Stimulated activated CD4-positive, alpha-beta T cell treated with anti-CD3 and anti-CD28 coated beads, Interleukin-12 subunit alpha, Interleukin-12 subunit beta, amount 100 ng/mL, for 24 hours (primary cell): ENCODE data around the gene EEA1.
"Not testable (repeated sequence)": the region's sequence is repeated elsewhere in the genome, so short reads cannot be mapped to it uniquely, and the experiment has no call there.

Source experiments
- DNase-seq, 2 experiments: peaks; one replicate each; pipeline ENCODE4 v3.0.0-alpha.2; 2020; ENCODE audit warnings: low read depth in 2 of 2

Gene EEA1

GRCh38 chr12:92753976-92754885 is 174.9 kb downstream of the EEA1 start:
- no peak for DNase-seq

- not testable (repeated sequence) for DNase-seq
Observed at GRCh38 chr12:92749691-92750090, 179.4 kb downstream of the EEA1 start.

GRCh38 chr12:92747151-92747550 is 181.9 kb downstream of the EEA1 start:
- DNase-seq = no peak

DNA sequence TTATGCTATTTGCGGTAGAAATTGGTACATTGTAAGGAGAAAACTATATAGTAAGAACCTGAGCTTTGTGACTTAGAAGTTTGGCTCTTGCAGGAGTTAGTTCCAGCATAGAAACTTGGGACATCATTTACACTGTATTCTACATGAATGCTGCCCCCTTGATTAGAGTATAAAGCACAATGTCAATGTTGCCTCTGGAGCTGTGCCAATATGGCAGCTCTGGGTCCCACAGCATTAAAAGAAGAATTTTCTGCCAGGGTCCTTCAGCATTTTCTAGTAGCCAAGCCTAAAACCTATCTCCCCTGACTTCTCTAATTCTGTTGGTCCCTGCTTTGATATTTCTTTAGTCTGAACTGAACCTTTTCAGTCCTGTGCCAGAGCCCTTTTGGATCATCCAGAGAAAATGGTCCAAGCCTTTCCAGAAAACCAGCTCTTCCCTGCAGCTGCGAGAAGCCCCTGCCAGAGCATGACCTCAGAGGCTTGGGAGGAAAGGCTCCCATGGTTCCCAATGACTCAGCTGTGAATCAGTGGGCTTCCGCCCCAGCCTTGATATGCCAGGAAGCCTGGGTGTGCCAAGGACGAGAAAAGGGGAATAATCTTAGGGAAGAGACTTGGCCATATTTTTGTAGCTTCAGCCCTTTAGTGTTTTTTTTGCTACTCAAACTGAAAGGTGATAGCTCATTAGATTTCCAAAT is 183.1 kb downstream of the EEA1 start:
- DNase-seq = no peak

GRCh38 chr12:92743026-92743425 is 186.1 kb downstream of the EEA1 start:
- no peak for DNase-seq

- no peak for DNase-seq
Observed at GRCh38 chr12:92740411-92740810, 188.7 kb downstream of the EEA1 start.

DNA sequence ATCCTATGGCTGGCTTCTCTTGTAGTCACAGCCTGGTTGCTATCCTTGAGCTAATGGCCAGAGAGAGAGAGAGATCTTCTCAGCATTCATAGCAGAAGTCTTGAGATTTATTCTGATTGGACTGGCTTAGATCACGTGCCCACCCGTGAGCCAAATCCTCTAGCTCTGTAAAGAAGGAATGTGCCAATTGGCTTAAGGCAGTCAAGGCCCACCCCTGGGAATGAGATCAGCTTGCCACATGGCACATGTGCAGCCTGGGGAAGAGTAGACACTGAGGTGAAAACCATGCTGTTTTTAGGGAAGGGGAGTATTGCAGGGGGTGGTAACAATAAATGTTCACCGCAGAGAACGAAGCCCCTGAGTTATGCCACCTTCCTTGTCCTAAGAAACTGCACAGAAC is 190.0 kb downstream of the EEA1 start:
- no peak for DNase-seq

DNA sequence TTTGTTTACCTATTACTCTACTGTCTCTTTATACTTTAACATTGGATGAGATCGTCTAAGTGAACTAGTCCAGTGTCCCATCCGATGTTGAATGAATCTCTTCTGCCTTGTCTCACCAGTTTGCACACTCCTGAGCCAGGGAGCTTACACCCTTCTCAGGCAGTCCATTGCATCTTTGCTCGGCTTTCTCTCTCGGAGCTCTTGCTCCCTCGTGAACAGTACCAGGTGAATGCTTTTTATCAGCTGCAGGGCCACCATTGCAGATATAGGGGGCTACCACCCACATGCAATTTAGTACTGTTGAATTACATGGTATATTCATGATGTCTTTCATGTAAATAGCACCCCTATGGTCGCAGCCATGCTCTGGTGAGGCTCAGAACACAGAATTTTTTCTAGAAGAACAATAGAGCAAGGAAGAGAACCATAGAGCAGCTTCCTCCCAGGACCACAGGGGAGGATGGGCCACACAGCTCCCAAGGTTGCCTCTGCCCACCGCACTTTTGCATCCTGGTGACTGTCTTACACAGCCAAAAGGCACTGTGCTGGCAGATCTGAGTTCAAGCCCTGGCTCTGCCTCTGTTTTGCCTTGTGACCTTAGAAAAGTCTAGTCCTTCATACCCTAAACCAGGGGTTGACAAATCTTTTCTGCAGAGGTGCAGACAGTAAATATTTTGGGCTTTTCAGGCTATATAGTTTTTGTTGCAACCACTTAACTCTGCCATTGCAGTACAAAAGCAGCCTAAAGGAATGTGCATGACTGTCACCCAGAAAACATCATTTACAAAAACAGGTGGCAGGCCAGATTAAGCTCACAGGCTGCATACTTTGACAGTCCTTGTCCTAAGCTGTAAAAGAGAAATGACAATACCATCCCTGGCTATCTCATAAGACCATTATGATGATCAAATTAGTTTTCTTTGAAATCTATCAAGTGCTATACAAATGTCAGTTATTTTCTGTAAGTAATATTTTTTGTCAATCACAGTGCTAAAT is 190.9 kb downstream of the EEA1 start:
- no peak for DNase-seq

GRCh38 chr12:92736605-92737004 is 192.5 kb downstream of the EEA1 start:
- DNase-seq = no peak

- DNase-seq = no peak
Observed at GRCh38 chr12:92735131-92735721, 193.9 kb downstream of the EEA1 start.

- no peak for DNase-seq
Observed at GRCh38 chr12:92733661-92734060, 195.4 kb downstream of the EEA1 start.

DNA sequence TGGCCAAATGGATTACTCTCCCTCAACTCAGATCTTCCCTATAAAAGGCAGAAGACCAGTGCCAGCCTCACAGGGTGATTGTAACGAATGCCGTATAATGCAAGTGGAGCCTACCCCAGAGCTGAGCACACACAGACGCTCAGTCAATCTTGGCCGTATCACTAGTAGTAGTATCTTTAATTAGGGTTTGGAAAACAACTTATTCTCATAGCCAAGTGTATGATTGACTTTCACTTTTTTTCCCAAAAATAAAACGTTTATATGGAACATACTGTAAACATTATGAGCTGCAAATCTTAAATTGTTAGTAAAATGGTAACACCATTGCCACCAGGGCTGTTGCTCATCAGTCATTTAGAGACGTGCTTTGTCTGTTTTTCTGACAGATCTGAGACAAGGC is 195.9 kb downstream of the EEA1 start:
- no peak for DNase-seq

DNA sequence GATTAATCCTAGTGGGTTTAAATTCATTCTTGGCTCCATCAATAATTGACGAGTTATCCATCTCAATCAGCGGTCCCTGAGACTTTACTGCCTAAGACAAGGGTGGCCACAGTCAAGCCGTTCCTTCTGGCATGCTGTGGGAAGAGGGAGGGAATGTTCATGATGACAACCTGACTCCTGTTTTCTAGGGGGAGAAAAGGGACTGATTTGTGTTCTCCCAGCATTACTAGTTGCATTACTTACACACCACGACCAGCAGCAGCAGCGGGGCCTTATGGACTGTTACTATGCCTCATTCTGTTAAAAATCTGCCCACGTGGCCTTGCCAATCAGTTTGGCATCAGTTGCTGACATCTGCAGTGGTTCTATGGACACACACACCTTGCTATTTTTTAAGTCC is 196.4 kb downstream of the EEA1 start:
- DNase-seq = no peak

DNA sequence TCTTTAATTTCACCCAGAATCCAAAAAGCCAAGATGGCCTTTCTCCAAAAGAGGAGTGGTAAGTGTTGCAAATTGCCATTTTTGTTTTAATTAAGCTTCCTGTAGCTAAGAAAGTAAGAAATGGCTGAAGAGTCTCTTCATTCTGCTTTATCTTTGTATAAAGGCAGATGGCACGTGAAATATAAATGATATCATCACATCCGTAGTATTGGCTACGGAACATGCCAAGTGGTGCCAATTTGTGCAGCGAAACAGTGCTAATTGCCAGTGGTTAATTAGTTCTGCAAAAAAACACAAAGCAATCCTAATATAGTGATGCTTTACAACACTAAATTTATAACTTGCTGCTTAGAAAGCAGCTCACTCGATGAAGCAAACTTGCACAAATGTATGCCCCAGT is 196.9 kb downstream of the EEA1 start:
- DNase-seq = no peak

DNA sequence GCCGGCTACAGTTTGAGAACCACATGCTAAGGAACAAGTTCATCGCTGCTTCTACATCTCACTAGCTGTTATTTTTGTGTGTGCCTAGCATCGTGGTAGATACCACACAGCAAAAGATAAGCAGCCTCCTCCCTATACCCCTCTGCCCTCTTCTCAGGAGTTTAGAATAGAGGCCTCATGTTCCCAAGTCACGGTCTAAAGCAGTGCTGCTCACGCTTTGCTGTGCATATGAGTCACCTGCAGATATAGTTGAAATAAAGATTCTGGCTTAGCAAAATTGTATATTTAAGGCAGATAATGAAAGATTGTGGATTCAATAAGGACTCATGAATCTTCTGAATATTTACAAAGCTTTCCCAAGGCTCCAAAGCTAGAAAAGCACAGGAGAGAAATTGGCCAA is 198.3 kb downstream of the EEA1 start:
- no peak for DNase-seq

GRCh38 chr12:92729773-92730305 is 199.3 kb downstream of the EEA1 start:
- no peak for DNase-seq

- no peak for DNase-seq
Observed at GRCh38 chr12:92726850-92727249, 202.2 kb downstream of the EEA1 start.

- DNase-seq = no peak
Observed at GRCh38 chr12:92722897-92723296, 206.2 kb downstream of the EEA1 start.

DNA sequence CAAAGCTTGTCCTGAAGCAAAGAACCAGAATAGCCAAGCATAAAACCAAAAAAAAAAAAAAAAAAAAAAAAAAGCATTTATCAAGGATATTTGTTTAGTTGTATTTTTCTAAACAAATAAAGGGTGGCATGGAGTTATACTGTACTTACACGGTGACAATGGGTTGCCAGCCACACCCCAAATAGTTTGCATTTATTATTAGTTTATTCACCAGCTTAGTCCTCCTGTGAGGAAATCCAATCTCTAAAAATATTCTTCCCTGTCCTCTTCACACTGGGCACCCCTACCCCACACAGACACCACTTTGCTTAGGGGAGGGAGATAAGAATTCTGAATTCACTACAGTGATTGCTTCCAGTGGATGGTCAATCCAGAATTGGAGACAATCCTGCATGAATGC is 207.4 kb downstream of the EEA1 start:
- no peak for DNase-seq

DNA sequence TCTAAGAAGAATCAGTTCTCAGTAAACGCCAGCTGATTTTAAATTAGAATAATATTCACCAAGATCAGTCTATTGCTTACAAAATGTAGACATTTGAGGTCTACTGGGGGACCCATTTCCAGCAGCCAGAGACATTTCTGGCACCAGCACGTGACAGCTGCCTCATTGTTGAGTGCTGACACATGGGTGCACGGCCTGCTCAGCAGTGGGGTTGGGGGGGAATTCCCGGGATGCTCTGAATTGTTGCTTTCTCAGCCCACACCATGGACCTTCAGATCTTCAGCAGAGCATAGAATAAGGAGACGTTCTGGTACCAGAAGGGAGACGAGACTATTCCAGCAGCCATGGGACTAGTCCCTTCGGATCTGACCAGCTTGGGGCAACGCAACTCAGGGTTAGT is 208.0 kb downstream of the EEA1 start:
- DNase-seq = no peak
